Astrocyte (in vitro differentiated cells and primary cell): Measurements from ENCODE around the gene DNAH1. TPM values are rescaled to one million over a fixed set of nuclear protein-coding genes. Genes with fewer than 3 reads are reported as not detected.
A peak's percentile ranks its signal among the peaks of the same experiment; 100 is the strongest.
"Not testable (repeated sequence)": the region's sequence is repeated elsewhere in the genome, so short reads cannot be mapped to it uniquely, and the experiment has no call there.

Source experiments
- DNase-seq: peaks from one replicate; pipeline ENCODE4 v3.0.0-alpha.2; 2010; ENCODE audit warnings: low read depth
- FAIRE-seq: peaks from 2 replicates; lab custom pipeline; 2011; peaks lifted over from hg19 to GRCh38; lab: Jason Lieb, UNC
- H2AFZ ChIP-seq: 2 replicates; pipeline ENCODE4 v1.6.0; 2012; ENCODE audit warnings: low read depth, low read length, inconsistent platforms
- H3K27ac ChIP-seq: 2 replicates; pipeline ENCODE4 v1.5.1; 2011; ENCODE audit warnings: low read depth, low read length, inconsistent platforms
- H3K27me3 ChIP-seq: 2 replicates; pipeline ENCODE4 v1.6.0; 2011; ENCODE audit warnings: low read length, inconsistent platforms; ENCODE audit not compliant: insufficient read depth
- H3K36me3 ChIP-seq: 2 replicates; pipeline ENCODE4 v1.5.1; 2011; ENCODE audit warnings: low read length, inconsistent platforms; ENCODE audit not compliant: insufficient read depth
- H3K4me1 ChIP-seq: 2 replicates; pipeline ENCODE4 v1.5.1; 2011; ENCODE audit warnings: low read length, inconsistent platforms; ENCODE audit not compliant: insufficient read depth
- H3K4me2 ChIP-seq: 2 replicates; pipeline ENCODE4 v1.6.0; 2012; ENCODE audit warnings: low read length, inconsistent platforms
- H3K4me3 ChIP-seq: 2 replicates; pipeline ENCODE4 v1.5.1; 2011; ENCODE audit warnings: low read depth, mild to moderate bottlenecking, low read length, inconsistent platforms; ENCODE audit not compliant: insufficient read depth
- H3K79me2 ChIP-seq: 2 replicates; pipeline ENCODE4 v1.6.0; 2012; ENCODE audit warnings: mild to moderate bottlenecking, low read length, inconsistent platforms; ENCODE audit not compliant: insufficient read depth
- H3K9ac ChIP-seq: 2 replicates; pipeline ENCODE4 v1.6.0; 2012; ENCODE audit warnings: mild to moderate bottlenecking, low read length, inconsistent platforms
- H3K9me3 ChIP-seq: 2 replicates; pipeline ENCODE4 v1.5.1; 2012; ENCODE audit warnings: low read depth, mild to moderate bottlenecking, low read length, inconsistent platforms; ENCODE audit not compliant: insufficient read depth
- H4K20me1 ChIP-seq: 2 replicates; pipeline ENCODE4 v1.6.0; 2012; ENCODE audit warnings: low read length, inconsistent platforms; ENCODE audit not compliant: insufficient read depth
- H3K27ac Mint-ChIP-seq: one replicate; pipeline ENCODE4 v1.8.0; 2021; ENCODE audit warnings: mild to moderate bottlenecking, mixed read lengths; ENCODE audit not compliant: unreplicated experiment
- H3K27me3 Mint-ChIP-seq: one replicate; pipeline ENCODE4 v1.8.0; 2021; ENCODE audit warnings: low read depth, mixed read lengths; ENCODE audit not compliant: unreplicated experiment
- H3K36me3 Mint-ChIP-seq: one replicate; pipeline ENCODE4 v1.8.0; 2021; ENCODE audit warnings: low read depth, mixed read lengths; ENCODE audit not compliant: unreplicated experiment
- H3K4me1 Mint-ChIP-seq: one replicate; pipeline ENCODE4 v1.8.0; 2021; ENCODE audit warnings: low read depth, mixed read lengths; ENCODE audit not compliant: unreplicated experiment
- H3K4me3 Mint-ChIP-seq: one replicate; pipeline ENCODE4 v1.8.0; 2021; ENCODE audit warnings: mild to moderate bottlenecking, moderate library complexity, mixed read lengths; ENCODE audit not compliant: unreplicated experiment
- H3K9me3 Mint-ChIP-seq: one replicate; pipeline ENCODE4 v1.8.0; 2021; ENCODE audit warnings: mild to moderate bottlenecking, mixed read lengths; ENCODE audit not compliant: unreplicated experiment
- EZH2 ChIP-seq: IDR thresholded peaks from 2 replicates; pipeline ENCODE4 v1.6.1; 2012; ENCODE audit warnings: mild to moderate bottlenecking, low read length, inconsistent platforms; ENCODE audit not compliant: insufficient read depth
- total RNA-seq: library from RNA; stranded (reverse); gene quantifications from 2 replicates; pipeline ENCODE4 v1.2.1, GENCODE V29; 2021
- TF ChIP-seq, protein P1 (sequence below): IDR thresholded peaks from 2 replicates; pipeline ENCODE4 v1.5.1; 2011; ENCODE audit warnings: low read depth, mild to moderate bottlenecking, inconsistent platforms, low read length, moderate library complexity; ENCODE audit not compliant: insufficient read depth

Gene DNAH1
- total RNA-seq, 1 donor from 2014 or later: 2.3 TPM

DNA sequence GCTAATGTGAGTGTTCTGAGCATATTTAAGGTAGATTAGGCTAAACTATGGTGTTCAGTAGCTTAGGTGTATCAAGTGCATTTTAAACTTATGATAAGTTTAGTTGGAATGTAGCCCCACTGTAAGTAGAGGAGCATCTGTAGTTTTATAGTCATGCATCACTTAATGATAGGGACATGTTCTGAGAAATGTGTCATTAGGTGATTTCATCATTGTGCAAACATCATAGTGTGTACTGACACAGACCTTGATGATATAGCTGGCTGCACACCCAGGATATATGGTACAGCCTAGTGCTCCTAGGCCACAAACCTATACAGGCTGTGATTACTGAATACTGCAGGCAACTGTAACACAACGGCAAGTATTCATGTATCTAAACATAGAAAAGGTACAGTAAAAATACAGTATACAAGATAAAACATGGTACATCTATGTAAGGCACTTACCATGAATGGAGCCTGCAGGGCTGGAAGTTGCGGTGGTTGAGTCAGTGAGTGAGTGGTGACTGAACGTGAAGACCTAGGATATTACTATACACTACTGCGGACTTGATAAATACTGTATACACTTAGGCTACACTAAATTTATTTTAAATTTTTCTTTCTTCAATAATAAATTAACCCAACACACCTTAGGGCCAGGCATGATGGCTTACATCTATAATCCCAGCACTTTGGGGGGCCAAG lies 17.9 kb downstream of the DNAH1 start:
- no peaks in the 10 kb centered on the region for H3K36me3 ChIP-seq
- H3K4me3 ChIP-seq: no peak overlapping the region
- H3K4me1 Mint-ChIP-seq: no peaks in the 10 kb centered on the region
- H3K4me2 ChIP-seq: no peak overlapping the region
- H3K4me3 Mint-ChIP-seq: no peak overlapping the region
- no peaks in the 10 kb centered on the region for H3K9me3 Mint-ChIP-seq
- no peak overlapping the region for H3K27ac ChIP-seq
- no peaks in the 10 kb centered on the region for H4K20me1 ChIP-seq
- H3K9me3 ChIP-seq: no peaks in the 10 kb centered on the region
- peaks cover 9% of the 10 kb centered on the region for H3K27me3 Mint-ChIP-seq
- no peak for DNase-seq
- no peaks in the 10 kb centered on the region for H3K4me1 ChIP-seq
- no peak for FAIRE-seq
- H3K27ac Mint-ChIP-seq: no peak overlapping the region
- H3K27me3 ChIP-seq: no peaks in the 10 kb centered on the region
- no peaks in the 10 kb centered on the region for H3K36me3 Mint-ChIP-seq
- TF ChIP-seq, protein P1, sequence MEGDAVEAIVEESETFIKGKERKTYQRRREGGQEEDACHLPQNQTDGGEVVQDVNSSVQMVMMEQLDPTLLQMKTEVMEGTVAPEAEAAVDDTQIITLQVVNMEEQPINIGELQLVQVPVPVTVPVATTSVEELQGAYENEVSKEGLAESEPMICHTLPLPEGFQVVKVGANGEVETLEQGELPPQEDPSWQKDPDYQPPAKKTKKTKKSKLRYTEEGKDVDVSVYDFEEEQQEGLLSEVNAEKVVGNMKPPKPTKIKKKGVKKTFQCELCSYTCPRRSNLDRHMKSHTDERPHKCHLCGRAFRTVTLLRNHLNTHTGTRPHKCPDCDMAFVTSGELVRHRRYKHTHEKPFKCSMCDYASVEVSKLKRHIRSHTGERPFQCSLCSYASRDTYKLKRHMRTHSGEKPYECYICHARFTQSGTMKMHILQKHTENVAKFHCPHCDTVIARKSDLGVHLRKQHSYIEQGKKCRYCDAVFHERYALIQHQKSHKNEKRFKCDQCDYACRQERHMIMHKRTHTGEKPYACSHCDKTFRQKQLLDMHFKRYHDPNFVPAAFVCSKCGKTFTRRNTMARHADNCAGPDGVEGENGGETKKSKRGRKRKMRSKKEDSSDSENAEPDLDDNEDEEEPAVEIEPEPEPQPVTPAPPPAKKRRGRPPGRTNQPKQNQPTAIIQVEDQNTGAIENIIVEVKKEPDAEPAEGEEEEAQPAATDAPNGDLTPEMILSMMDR: no peak
- no peak for TF ChIP-seq EZH2
- no peak overlapping the region for H3K9ac ChIP-seq
- no peak overlapping the region for H2AFZ ChIP-seq
- no peaks in the 10 kb centered on the region for H3K79me2 ChIP-seq

DNA sequence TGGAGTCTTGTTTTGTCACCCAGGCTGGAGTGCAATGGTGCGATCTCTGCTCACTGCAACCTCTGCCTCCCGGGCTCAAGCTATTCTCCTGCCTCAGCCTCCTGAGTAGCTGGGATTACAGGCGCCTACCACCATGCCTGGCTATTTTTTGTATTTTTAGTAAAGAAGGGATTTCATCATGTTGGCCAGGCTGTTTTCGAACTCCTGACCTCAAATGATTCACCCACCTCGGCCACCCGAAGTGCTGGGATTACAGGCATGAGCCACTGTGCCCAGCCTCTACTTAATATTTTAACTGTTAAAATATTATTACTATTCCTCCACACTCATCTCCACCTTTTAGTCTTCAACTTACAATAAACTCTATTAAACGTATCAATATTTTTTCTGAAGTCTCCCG lies 22.0 kb downstream of the DNAH1 start:
- H3K4me2 ChIP-seq, H3K36me3 Mint-ChIP-seq, H2AFZ ChIP-seq, H3K4me3 Mint-ChIP-seq, FAIRE-seq, H3K9me3 Mint-ChIP-seq, H3K79me2 ChIP-seq, H4K20me1 ChIP-seq, DNase-seq, H3K9ac ChIP-seq, H3K27ac ChIP-seq, H3K27ac Mint-ChIP-seq, H3K9me3 ChIP-seq, H3K27me3 ChIP-seq, H3K4me3 ChIP-seq, H3K4me1 Mint-ChIP-seq, H3K36me3 ChIP-seq, H3K4me1 ChIP-seq: not testable (repeated sequence)
- peaks cover 18% of the 10 kb centered on the region for H3K27me3 Mint-ChIP-seq

DNA sequence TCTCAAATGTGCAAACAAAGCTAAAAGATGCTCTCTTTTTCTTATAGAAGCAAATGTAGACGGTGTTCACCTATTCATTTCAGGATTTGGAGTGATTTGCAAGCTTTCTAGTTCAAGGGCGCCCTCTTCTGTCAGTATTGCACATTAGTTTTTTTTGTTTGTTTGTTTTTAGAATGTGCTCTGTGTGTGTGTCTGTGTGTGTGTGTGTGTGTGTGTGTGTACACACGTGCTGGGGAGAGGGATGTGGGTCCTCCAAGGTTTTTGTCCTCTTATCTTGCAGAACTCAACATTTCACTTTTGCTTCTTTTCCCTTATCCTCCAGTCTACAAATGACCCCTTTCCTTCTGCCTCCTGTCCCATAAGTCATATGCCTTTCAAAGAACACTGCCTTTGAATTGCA lies 23.5 kb downstream of the DNAH1 start:
- H3K4me1 Mint-ChIP-seq: no peaks in the 10 kb centered on the region
- Histone ChIP-seq H3K79me2 (no peaks in the 10 kb centered on the region), H3K27me3 (no peaks in the 10 kb centered on the region), H4K20me1 (no peaks in the 10 kb centered on the region), H3K9me3 (no peaks in the 10 kb centered on the region), H3K4me3 (no peak overlapping the region), H2AFZ (no peak overlapping the region), H3K36me3 (no peaks in the 10 kb centered on the region), H3K4me2 (no peak overlapping the region), H3K9ac (no peak overlapping the region), H3K4me1 (no peaks in the 10 kb centered on the region), H3K27ac (no peak overlapping the region)
- H3K36me3 Mint-ChIP-seq: peaks cover 5% of the 10 kb centered on the region
- FAIRE-seq: no peak
- H3K4me3 Mint-ChIP-seq: no peak overlapping the region
- TF ChIP-seq, protein P1: peak; percentile 64
- TF ChIP-seq EZH2: no peak
- no peaks in the 10 kb centered on the region for H3K9me3 Mint-ChIP-seq
- H3K27ac Mint-ChIP-seq: no peak overlapping the region
- DNase-seq: peak; percentile 65
- peaks cover 24% of the 10 kb centered on the region for H3K27me3 Mint-ChIP-seq
